Panc1 (cell line): ENCODE results near the gene GPATCH11. TPM values are rescaled to one million over a fixed set of nuclear protein-coding genes. Genes with fewer than 3 reads are reported as not detected.

ENCODE experiments used
- ATAC-seq: fragments of 200-7000 bp; cut with Tn5 transposase; 2 replicates; pipeline ENCODE4 v1.9.1; 2020; ENCODE audit warnings: mild to moderate bottlenecking, moderate library complexity
- BruUV-seq: library from RNA; stranded (reverse); fragments of 400-500 nt; replicated peaks from 2 replicates; lab custom pipeline; 2021; lab: Mats Ljungman, UMichigan
- CTCF ChIA-PET: fragments of 300-600 bp; sonication (Branson Sonifier 250); formaldehyde crosslinking; loops from one replicate; lab custom pipeline; 2022; ENCODE audit warnings: antibody characterized with exemption; lab: Charles Lee
- POLR2A ChIA-PET: fragments of 300-600 bp; sonication (Branson Sonifier 250); formaldehyde crosslinking; loops from one replicate; lab custom pipeline; 2022; ENCODE audit warnings: antibody characterized with exemption; lab: Charles Lee
- DNase-seq: peaks from one replicate; pipeline ENCODE4 v3.0.0-alpha.2; 2010; ENCODE audit warnings: low read depth, low spot score
- H3K27ac ChIP-seq: 2 replicates; pipeline ENCODE4 v1.5.1; 2011; ENCODE audit warnings: mild to moderate bottlenecking, low read length, inconsistent platforms
- H3K27me3 ChIP-seq: fragments of 200-500 bp; sonication (Bioruptor generic); 2 replicates; pipeline ENCODE4 v1.6.0; 2014; ENCODE audit warnings: low read length, inconsistent platforms; ENCODE audit not compliant: control insufficient read depth, insufficient read depth
- H3K36me3 ChIP-seq: fragments of 200-500 bp; sonication (Bioruptor generic); 2 replicates; pipeline ENCODE4 v1.5.1; 2014; ENCODE audit warnings: inconsistent platforms, mild to moderate bottlenecking, low read length, moderate library complexity; ENCODE audit not compliant: control insufficient read depth, insufficient read depth
- H3K4me1 ChIP-seq: 2 replicates; pipeline ENCODE4 v1.5.1; 2011; ENCODE audit warnings: inconsistent platforms, mild to moderate bottlenecking, low read length, moderate library complexity; ENCODE audit not compliant: control insufficient read depth, insufficient read depth
- H3K4me3 ChIP-seq, 2 experiments: 2 replicates each; pipeline ENCODE4 v1.5.1; 2011 to 2012; ENCODE audit warnings: low read depth in 2 of 2, low read length in 2 of 2, mild to moderate bottlenecking in 2 of 2, inconsistent platforms in 1 of 2, moderate library complexity in 1 of 2
- H3K9me3 ChIP-seq: fragments of 200-500 bp; sonication (Bioruptor generic); 2 replicates; pipeline ENCODE4 v1.5.1; 2014; ENCODE audit warnings: low read depth, mild to moderate bottlenecking, inconsistent platforms, low read length, moderate library complexity; ENCODE audit not compliant: control insufficient read depth, insufficient read depth
- POLR2AphosphoS5 ChIP-seq: IDR thresholded peaks from 2 replicates; pipeline ENCODE4 v1.6.1; 2012; ENCODE audit warnings: mild to moderate bottlenecking, low read depth, low read length, moderate library complexity
- SIN3A ChIP-seq: IDR thresholded peaks from 2 replicates; pipeline ENCODE4 v1.6.1; 2012; ENCODE audit warnings: low read depth, mild to moderate bottlenecking, low read length, moderate library complexity, borderline replicate concordance; ENCODE audit not compliant: insufficient read depth
- TCF7L2 ChIP-seq: IDR thresholded peaks from 2 replicates; pipeline ENCODE4 v1.6.1; 2011; ENCODE audit warnings: mild to moderate bottlenecking, low read depth, low read length, inconsistent platforms
- in situ Hi-C: cut with HindIII; loops from 2 replicates; pipeline ENCODE4 v1.10.0; 2016; ENCODE audit warnings: low sequenced_read_pairs, low pct_unique_long_range_greater_than_20kb
- intact Hi-C: fragments of 100-400 bp; cut with micrococcal nuclease; formaldehyde crosslinking; loops from one replicate; pipeline ENCODE4 v1.10.0; 2022; ENCODE audit not compliant: unreplicated experiment
- total RNA-seq: library from RNA; stranded (reverse); gene quantifications from one replicate; pipeline ENCODE4 v1.2.1, GENCODE V29; 2021; ENCODE audit not compliant: unreplicated experiment
- TF ChIP-seq, protein P1 (sequence below): fragments of 450-650 bp; IDR thresholded peaks from 2 replicates; pipeline ENCODE4 v1.5.1; 2017; ENCODE audit warnings: mild to moderate bottlenecking
- TF ChIP-seq, protein P2 (sequence below), 2 experiments: IDR thresholded peaks; 2 replicates each; pipeline ENCODE4 v1.6.1; 2011 to 2012; ENCODE audit warnings: low read depth in 2 of 2, control low read depth in 1 of 2, low read length in 1 of 2, mild to moderate bottlenecking in 1 of 2, moderate library complexity in 1 of 2; ENCODE audit not compliant: insufficient read depth in 1 of 2

GPATCH11 gene
- total RNA-seq, 1 experiment from 2014 or later: 7.1 TPM

DNA sequence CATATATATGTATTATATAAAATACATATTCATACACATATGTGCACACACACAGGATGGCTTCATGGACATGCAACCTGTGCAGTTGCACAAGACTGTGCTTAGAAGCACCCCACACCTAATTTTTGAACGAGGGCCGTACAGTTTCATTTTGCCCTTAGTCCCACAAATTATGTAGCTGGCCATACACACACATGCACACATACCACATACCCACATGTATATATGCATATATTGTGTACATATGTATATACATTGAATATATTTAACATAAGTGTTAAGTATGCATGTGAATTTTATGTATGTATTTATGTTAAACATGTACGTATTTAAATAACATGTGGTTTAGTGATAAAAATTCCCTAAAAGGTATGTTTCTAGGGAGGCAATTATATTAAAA lies 18.3 kb downstream of the GPATCH11 start:
- no peak overlapping the region for H3K4me3 ChIP-seq
- H3K27me3 ChIP-seq: no peaks in the 10 kb centered on the region
- no TSS peak for BruUV-seq
- CTCF ChIA-PET: no interaction called here
- DNase-seq (no peak), ATAC-seq (no peak)
- no peaks in the 10 kb centered on the region for H3K9me3 ChIP-seq
- peaks cover 17% of the 10 kb centered on the region for H3K4me1 ChIP-seq
- intact Hi-C loops: no loop called here
- POLR2A ChIA-PET: no interaction called here
- in situ Hi-C loops: no loop called here
- no peak overlapping the region for H3K27ac ChIP-seq
- peaks cover 2% of the 10 kb centered on the region; the same call in 1 of the 2 replicates for H3K36me3 ChIP-seq
- TF ChIP-seq POLR2AphosphoS5: no peak
- no peak for TF ChIP-seq SIN3A
- TF ChIP-seq, protein P1, sequence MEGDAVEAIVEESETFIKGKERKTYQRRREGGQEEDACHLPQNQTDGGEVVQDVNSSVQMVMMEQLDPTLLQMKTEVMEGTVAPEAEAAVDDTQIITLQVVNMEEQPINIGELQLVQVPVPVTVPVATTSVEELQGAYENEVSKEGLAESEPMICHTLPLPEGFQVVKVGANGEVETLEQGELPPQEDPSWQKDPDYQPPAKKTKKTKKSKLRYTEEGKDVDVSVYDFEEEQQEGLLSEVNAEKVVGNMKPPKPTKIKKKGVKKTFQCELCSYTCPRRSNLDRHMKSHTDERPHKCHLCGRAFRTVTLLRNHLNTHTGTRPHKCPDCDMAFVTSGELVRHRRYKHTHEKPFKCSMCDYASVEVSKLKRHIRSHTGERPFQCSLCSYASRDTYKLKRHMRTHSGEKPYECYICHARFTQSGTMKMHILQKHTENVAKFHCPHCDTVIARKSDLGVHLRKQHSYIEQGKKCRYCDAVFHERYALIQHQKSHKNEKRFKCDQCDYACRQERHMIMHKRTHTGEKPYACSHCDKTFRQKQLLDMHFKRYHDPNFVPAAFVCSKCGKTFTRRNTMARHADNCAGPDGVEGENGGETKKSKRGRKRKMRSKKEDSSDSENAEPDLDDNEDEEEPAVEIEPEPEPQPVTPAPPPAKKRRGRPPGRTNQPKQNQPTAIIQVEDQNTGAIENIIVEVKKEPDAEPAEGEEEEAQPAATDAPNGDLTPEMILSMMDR: no peak
- TF ChIP-seq, protein P2, sequence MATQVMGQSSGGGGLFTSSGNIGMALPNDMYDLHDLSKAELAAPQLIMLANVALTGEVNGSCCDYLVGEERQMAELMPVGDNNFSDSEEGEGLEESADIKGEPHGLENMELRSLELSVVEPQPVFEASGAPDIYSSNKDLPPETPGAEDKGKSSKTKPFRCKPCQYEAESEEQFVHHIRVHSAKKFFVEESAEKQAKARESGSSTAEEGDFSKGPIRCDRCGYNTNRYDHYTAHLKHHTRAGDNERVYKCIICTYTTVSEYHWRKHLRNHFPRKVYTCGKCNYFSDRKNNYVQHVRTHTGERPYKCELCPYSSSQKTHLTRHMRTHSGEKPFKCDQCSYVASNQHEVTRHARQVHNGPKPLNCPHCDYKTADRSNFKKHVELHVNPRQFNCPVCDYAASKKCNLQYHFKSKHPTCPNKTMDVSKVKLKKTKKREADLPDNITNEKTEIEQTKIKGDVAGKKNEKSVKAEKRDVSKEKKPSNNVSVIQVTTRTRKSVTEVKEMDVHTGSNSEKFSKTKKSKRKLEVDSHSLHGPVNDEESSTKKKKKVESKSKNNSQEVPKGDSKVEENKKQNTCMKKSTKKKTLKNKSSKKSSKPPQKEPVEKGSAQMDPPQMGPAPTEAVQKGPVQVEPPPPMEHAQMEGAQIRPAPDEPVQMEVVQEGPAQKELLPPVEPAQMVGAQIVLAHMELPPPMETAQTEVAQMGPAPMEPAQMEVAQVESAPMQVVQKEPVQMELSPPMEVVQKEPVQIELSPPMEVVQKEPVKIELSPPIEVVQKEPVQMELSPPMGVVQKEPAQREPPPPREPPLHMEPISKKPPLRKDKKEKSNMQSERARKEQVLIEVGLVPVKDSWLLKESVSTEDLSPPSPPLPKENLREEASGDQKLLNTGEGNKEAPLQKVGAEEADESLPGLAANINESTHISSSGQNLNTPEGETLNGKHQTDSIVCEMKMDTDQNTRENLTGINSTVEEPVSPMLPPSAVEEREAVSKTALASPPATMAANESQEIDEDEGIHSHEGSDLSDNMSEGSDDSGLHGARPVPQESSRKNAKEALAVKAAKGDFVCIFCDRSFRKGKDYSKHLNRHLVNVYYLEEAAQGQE (IDR thresholded peaks at IDR 0.05; ENCODE audit: insufficient read depth in 1 of 2, low read depth in 2 of 2, low read length in 1 of 2): no peak
- no peak for TF ChIP-seq TCF7L2

DNA sequence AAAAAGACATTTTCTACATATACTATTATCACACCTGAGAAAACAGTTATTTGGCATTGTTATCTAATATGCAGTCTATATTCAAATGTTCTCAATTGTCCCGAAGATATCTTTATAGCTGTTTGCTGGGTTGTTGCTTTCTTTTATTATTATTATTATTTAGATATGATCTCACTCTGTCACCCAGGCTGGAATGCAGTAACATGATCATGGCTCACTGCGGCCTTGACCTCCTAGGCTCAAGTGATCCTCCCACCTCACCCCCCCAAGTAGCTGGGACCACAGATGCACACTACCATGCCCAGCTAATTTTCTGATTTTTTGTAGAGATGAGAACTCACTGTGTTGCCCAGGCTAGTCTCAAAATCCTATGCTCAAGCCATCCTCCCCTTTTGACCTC lies 19.9 kb downstream of the GPATCH11 start:
- no peak for DNase-seq
- Histone ChIP-seq H3K4me3 (no peak overlapping the region), H3K36me3 (no peaks in the 10 kb centered on the region), H3K27me3 (no peaks in the 10 kb centered on the region), H3K4me1 (peaks cover 17% of the 10 kb centered on the region), H3K9me3 (no peaks in the 10 kb centered on the region), H3K27ac (peak overlapping the region; percentile 50)
- BruUV-seq: no TSS peak
- ChIA-PET CTCF (no interaction called here), POLR2A (interaction anchor here (0.5 to 0.6 kb wide), 2 partner anchors 11 to 132 kb away, joined by 3 to 4 read pairs; no protein-coding TSS in a partner anchor)
- TF ChIP-seq, protein P2 (IDR thresholded peaks at IDR 0.05; ENCODE audit: insufficient read depth in 1 of 2, low read depth in 2 of 2, low read length in 1 of 2): no peak
- TF ChIP-seq, protein P1: no peak
- TF ChIP-seq TCF7L2 (no peak), POLR2AphosphoS5 (no peak), SIN3A (no peak)
- in situ Hi-C loops (no loop called here), intact Hi-C loops (no loop called here)
- ATAC-seq: peak; percentile 82
